ENCODE measurements around the gene RFC4. TPM values are rescaled to one million over a fixed set of nuclear protein-coding genes. Genes with fewer than 3 reads are reported as not detected.

RFC4 gene
- total and polyA plus RNA-seq, 9 of the 15 experiments (the other 6 are each of a cell fraction or from before 2014, with no cell fraction given): 105 to 227 (median 180) TPM

- TF ChIP-seq ZNF764 (CRISPR knock-in tag; IDR thresholded peaks at IDR 0.05; ENCODE audit: low read depth): no peak
These were observed 7.9 kb downstream of the RFC4 start (continued) for GRCh38 chr3:186798239-186798874.

DNA sequence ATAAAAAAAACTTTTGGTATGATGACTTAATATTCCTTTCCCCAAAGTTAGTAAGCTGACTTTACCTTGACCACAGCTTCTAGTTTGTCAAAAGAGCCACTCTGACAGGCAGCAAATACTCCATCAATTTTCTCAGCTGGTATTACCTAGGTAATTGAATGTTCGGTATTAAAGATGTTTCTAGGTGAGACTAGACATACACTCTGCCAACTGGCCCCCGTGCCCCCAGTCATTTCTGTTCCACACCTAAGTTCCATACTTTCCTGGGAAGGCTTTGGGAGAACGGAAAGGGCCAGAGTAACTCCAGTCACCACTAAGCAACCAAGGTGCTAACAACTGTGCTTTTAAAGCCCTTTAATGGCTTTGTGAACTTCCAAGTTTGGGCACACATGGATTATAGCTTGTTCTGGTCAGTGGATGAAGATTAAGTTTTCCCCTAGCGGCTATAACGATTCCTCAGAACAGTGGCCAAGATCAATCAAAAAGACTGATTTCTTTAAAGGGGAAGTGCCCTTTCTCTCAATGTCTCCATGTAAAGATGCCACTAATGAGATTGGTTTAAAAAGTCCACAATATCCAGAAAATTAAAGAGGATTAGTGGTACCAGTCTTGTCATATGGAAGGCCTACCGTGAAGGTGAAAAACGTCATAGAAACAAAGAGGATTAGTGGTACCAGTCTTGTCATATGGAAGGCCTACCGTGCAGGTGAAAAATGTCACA lies 15.9 kb downstream of the RFC4 start:
- Histone ChIP-seq H3K27me3 (ENCODE audit: control insufficient read depth in 2 of 2, insufficient read depth in 2 of 2, low read length in 2 of 2) (no peaks in the 10 kb centered on the region), H3K4me1 (replicated peaks in 1 of 2; ENCODE audit: control insufficient read depth in 2 of 2, insufficient read depth in 2 of 2, low read length in 2 of 2) (peaks cover 0 to 18% of the 10 kb centered on the region in 2 experiments; a peak in 2 of 5 replicates), H3K36me3 (ENCODE audit: control insufficient read depth, insufficient read depth, low read length) (peaks cover 97% of the 10 kb centered on the region), H3K9ac (ENCODE audit: insufficient read depth in 1 of 2, low read depth in 2 of 2, low read length in 2 of 2) (no peak overlapping the region), H3K9me3 (replicated peaks; ENCODE audit: control insufficient read depth, insufficient read depth, low read depth, low read length) (no peaks in the 10 kb centered on the region), H3K4me3 (no peak overlapping the region), H3K27ac (ENCODE audit: extremely low read depth, low read depth, low read length) (peak overlapping the region; percentile 23; the same call in 1 of the 3 replicates), H2AFZ (ENCODE audit: low read depth, low read length) (no peak overlapping the region), H3K9me1 (ENCODE audit: control insufficient read depth, insufficient read depth, low read length) (no peaks in the 10 kb centered on the region), H3K4me2 (ENCODE audit: insufficient read depth, low read length) (no peak overlapping the region), H3K79me2 (ENCODE audit: control insufficient read depth, insufficient read depth, low read length) (peaks cover 37% of the 10 kb centered on the region), H4K20me1 (replicated peaks; ENCODE audit: control insufficient read depth, insufficient read depth, low read length) (peaks cover 46% of the 10 kb centered on the region)
- CTCF ChIA-PET (ENCODE audit: low intra/inter-chr PET ratio): no interaction called here
- DNase-seq (ENCODE audit: extremely low read depth in 1 of 4, low spot score in 3 of 4) (peak in 2 of 4 experiments; percentile 15 to 54), FAIRE-seq (no peak), ATAC-seq (peak; percentile 65)
- in situ Hi-C loops (cut with MboI) (no loop called here), intact Hi-C loops (cut with micrococcal nuclease) (no loop called here)
- 46% methylated on average over 8 of the region's 8 CpGs for WGBS (ENCODE audit: insufficient coverage, low coverage, missing lambda C conversion rate)
- TSS peak; percentile 13 for BruUV-seq (replicated peaks)
- POLR2A ChIA-PET: interaction anchor here (0.6 to 3.1 kb wide), 7 partner anchors 7 to 311 kb away, joined by 3 to 24 read pairs (median 3); partner anchors contain the start of genes EIF4A2 and RFC4
- TF ChIP-seq ZNF584 (CRISPR knock-in tag; IDR thresholded peaks at IDR 0.05; ENCODE audit: low read depth): no peak
- TF ChIP-seq ZNF699 (CRISPR knock-in tag; IDR thresholded peaks at IDR 0.05; ENCODE audit: insufficient replicate concordance): no peak
- TF ChIP-seq, protein P1, sequence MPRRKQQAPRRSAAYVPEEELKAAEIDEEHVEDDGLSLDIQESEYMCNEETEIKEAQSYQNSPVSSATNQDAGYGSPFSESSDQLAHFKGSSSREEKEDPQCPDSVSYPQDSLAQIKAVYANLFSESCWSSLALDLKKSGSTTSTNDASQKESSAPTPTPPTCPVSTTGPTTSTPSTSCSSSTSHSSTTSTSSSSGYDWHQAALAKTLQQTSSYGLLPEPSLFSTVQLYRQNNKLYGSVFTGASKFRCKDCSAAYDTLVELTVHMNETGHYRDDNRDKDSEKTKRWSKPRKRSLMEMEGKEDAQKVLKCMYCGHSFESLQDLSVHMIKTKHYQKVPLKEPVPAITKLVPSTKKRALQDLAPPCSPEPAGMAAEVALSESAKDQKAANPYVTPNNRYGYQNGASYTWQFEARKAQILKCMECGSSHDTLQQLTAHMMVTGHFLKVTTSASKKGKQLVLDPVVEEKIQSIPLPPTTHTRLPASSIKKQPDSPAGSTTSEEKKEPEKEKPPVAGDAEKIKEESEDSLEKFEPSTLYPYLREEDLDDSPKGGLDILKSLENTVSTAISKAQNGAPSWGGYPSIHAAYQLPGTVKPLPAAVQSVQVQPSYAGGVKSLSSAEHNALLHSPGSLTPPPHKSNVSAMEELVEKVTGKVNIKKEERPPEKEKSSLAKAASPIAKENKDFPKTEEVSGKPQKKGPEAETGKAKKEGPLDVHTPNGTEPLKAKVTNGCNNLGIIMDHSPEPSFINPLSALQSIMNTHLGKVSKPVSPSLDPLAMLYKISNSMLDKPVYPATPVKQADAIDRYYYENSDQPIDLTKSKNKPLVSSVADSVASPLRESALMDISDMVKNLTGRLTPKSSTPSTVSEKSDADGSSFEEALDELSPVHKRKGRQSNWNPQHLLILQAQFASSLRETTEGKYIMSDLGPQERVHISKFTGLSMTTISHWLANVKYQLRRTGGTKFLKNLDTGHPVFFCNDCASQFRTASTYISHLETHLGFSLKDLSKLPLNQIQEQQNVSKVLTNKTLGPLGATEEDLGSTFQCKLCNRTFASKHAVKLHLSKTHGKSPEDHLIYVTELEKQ (CRISPR knock-in tag; IDR thresholded peaks at IDR 0.05): no peak
- TF ChIP-seq, protein P2, sequence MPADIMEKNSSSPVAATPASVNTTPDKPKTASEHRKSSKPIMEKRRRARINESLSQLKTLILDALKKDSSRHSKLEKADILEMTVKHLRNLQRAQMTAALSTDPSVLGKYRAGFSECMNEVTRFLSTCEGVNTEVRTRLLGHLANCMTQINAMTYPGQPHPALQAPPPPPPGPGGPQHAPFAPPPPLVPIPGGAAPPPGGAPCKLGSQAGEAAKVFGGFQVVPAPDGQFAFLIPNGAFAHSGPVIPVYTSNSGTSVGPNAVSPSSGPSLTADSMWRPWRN (IDR thresholded peaks at IDR 0.05; ENCODE audit: low read depth): no peak
- no peak for TF ChIP-seq NONO (IDR thresholded peaks at IDR 0.05; ENCODE audit: low read depth in 2 of 2, low read length in 1 of 2)
- no peak for TF ChIP-seq MAFG (tag; conservative IDR thresholded peaks at IDR 0.05)
- TF ChIP-seq ZNF324 (CRISPR knock-in tag; IDR thresholded peaks at IDR 0.05): 0 out of 2 replicates have a peak, but pooled peaks have one; percentile 5
- no peak for TF ChIP-seq RBM17 (IDR thresholded peaks at IDR 0.05; ENCODE audit: borderline replicate concordance, low read depth, low read length)
- TF ChIP-seq HMBOX1 (IDR thresholded peaks at IDR 0.05): peak; percentile 76; the same call in 1 of the 2 replicates
- TF ChIP-seq ZNF785 (CRISPR knock-in tag; IDR thresholded peaks at IDR 0.05): no peak
- no peak for TF ChIP-seq HDGF (IDR thresholded peaks at IDR 0.05)
- TF ChIP-seq CXXC5 (CRISPR knock-in tag; IDR thresholded peaks at IDR 0.05): no peak
- TF ChIP-seq NR4A1 (CRISPR knock-in tag; IDR thresholded peaks at IDR 0.05): no peak
- TF ChIP-seq NR4A1 (tag; IDR thresholded peaks at IDR 0.05): no peak

Data from K562 (cell line).